ENCODE results near the gene TERT.

Gene TERT

DNA sequence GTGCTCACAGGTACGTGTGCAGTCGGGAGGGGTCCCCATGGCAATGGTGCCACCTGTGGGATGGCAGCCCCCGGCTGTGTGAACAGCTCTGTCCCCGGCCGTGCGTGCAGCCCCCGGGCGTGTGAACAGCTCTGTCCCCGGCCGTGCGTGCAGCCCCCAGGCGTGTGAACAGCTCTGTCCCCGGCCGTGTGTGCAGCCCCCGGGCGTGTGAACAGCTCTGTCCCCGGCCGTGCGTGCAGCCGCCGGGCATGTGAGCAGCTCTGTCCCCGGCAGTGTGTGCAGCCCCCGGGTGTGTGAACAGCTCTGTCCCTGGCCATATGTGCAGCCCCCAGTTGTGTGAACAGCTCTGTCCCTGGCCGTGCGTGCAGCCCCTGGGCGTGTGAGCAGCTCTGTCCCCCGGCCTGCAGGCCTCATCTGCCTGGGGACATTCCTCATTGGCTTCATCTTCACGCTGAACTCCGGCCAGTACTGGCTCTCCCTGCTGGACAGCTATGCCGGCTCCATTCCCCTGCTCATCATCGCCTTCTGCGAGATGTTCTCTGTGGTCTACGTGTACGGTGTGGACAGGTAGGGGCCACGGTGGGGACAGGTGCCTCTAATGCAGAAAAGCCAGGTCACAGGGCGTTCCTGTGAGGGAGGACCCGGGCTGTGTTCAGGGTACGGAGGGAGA lies 75.6 kb downstream of the TERT start:
- no peak for DNase-seq (ENCODE audit: low spot score)

- no peak for DNase-seq (ENCODE audit: low spot score)
These were observed 76.4 kb downstream of the TERT start for GRCh38 chr5:1218351-1219080.

DNA sequence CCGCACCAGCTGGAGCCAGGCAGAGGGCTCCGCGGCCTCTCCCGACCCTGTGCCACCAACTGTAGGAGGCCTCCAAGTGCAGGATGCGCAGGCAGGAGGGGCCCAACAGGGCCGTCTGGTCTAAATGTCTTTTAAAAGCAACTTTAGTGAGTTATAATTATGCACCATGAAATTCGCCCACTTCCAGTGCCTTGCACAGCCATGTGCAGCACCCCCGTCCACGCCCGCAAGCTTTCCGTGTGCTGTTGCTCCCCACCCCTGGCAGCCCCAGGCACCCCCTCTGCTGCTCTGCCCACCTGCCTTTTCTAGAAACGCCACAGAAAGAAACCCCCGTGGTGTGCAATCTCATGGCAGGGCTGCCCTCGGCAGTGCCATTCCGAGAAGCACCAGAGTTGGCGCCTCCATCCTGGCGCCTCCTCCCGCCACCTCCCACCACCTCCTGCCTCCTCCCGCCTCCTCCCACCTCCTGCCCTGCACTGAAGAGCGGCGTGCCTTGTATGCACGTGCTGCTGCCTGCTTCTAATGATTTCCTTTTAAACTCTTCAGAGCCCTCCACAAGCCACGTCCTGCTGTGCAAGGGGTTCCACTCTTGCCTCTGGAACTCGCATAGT lies 77.2 kb downstream of the TERT start:
- no peak for DNase-seq (ENCODE audit: low spot score)

DNA sequence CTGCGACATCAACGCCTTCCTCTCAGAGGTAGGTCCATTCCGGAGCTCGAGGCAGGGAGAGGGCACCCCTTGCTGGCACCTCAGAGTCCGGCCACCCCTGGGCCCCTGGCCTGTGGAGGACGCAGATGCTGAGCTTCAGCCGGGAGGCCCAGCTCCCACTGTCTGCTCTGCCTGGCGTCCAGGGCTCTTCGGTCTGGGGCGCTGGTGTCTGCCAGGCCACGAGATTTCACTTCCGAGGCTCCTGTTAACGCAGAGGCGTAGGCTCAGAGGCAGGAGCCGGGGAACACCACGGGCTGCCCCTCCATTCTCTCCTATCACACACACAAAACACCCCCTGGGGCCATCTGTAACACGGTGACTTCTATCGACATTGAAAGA lies 78.0 kb downstream of the TERT start:
- no peak for DNase-seq (ENCODE audit: low spot score)

GRCh38 chr5:1216211-1216917 lies 78.5 kb downstream of the TERT start:
- DNase-seq (ENCODE audit: low spot score) = no peak

DNA sequence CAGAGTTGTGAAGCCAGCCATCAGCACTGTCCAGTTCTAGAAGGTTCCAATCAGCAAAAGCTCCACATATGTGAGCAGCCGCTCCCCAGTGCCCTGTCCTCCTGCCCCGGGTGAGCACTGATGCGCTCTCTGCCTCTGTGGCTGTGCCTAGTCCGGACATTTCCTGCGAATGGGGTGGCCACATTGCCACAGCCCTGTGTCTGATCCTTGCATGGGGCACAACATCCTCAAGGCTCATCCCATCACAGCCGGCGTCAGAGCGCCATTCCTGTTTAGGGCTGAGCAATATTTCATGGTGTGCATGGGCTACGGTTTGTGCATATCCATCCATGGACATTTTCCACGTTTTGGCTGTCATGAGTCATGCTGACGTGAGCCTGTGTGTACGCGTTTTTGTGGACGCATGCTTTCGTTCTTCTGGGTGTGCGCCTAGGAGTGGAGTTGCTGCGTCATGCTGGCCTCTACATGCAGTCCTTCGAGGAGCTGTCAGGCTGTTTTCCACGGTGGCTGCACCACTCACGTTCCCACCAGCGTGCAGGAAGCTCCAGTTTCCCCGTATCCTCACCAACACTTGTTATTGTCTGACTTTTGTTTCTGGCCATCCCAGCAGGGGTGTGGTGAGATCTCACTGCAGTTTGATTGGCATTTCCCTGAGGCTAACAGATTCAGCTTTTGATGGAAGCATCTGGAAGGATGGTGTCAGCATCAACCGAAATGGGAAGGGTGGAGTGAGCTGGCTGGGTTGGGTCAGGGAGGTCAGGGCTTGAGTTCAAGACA lies 79.4 kb downstream of the TERT start:
- no peak for DNase-seq (ENCODE audit: low spot score)

DNA sequence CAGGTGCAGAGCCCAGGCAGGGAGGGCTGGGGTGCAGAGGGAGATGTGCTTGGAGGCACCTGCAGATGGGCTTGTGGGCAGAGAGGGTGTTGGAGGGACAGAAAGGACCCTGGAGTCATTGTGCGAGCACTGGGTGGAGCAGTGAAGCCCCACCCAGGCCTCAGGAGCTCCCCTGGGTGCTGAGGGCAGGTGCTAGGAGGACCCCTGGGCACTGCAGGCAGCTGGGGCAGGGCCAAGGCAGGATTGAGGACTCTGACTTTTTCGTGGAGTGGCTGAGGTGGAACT lies 80.0 kb downstream of the TERT start:
- no peak for DNase-seq (ENCODE audit: low spot score)

DNA sequence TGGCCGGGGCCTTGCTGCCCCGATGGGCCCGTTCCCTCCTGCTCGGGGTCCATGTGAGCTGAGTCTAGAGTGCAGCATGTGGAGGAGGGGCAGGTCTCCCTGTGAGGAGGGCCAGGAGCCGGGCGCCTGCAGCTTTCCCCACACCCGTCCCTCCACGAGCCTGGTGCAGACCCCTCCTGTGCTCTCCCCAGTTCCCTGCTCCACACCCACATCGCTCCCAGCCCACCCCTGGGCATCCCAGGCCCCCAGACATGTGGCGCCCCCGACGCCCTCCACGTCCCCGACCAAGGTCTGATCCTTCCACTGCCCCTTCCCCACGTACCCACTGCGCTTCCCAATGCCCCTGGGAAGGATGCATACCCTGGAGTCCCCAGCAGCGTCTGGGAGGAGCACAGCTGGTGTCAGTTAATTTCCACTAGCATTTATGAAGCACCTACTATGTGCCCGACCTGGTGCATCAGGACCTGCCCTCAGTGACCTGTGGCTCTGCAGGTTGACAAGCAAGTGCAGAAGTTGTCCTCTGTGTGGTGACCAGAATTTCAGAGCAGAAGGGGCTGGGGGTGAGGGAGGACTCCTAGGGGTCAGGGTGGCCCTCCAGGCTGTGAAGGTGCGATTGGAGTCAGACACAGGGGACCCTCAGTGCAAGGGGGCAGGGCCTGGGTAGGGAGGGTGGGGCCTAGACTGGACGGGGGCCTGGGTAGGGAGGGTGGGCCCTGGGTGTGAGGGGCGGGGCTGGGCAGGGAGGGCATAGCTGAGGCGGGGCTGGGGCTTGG lies 80.5 kb downstream of the TERT start:
- no peak for DNase-seq (ENCODE audit: low spot score)

DNA sequence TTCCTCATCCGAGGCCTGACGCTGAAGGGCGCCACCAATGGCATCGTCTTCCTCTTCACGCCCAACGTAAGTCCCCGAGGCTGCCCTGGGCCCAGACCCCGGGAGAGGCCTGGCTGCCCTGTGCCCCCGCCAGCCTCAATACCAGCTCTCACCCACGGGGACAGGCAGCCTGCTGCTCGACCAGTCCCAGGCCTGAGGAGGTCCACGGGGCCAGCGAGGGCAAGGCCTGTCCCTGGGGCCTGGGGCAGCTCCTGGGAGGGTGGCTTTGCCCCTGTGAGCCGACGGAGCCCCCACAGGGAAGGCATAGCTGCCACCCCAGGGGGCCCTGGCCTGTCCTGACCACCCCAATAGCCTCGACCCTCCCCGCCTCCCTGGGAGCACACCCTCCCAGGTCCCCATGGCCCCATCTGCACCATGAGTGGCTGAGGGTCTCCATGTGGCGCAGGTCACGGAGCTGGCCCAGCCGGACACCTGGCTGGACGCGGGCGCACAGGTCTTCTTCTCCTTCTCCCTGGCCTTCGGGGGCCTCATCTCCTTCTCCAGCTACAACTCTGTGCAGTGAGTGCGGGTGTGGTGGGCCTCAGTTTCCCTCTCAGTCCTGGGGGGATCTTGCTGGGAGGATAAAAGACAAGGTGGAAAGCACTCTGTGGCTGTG lies 81.2 kb downstream of the TERT start:
- DNase-seq (ENCODE audit: low spot score) = no peak

- no peak for DNase-seq (ENCODE audit: low spot score)
These were observed 82.0 kb downstream of the TERT start for GRCh38 chr5:1212881-1213280.

GRCh38 chr5:1212271-1212670 lies 82.6 kb downstream of the TERT start:
- no peak for DNase-seq (ENCODE audit: low spot score)

DNA sequence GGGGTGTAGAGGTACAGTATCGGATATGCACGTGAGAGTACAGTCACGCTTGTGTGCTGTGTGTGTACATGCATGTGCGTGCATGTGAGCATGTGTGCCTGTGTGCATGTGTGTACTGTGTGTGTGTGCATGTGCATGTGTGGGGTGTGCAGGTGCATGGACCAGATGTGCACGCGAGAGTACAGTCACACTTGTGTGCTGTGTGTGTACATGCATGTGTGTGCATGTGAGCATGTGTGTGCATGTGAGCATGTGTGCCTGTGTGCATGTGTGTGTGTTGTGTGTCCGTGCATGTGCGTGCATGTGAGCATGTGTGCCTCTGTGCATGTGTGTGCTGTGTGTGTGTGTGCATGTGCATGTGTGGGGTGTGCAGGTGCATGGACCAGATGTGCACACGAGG lies 83.2 kb downstream of the TERT start:
- DNase-seq (ENCODE audit: low spot score) = no peak

DNA sequence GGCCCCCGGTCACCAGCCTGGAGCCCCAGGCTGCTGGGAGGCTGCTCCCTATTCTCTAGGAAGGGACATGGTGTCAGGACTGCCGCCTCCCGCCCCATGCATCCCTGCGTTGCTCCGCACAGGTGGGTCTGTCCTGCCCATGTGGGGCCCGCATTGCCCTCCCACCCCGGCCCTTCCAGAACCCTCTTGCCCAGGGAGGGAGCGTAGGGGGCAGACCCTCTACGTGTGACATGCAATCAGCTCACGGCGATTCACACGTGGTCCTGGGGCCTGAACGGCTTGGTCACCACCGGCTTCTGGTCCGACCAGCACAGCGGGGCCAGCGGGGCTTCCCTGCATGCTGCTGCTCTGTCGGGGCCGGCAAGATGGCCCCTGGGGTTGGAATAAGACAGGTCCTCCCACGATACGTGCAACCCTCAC lies 84.0 kb downstream of the TERT start:
- no peak for DNase-seq (ENCODE audit: low spot score)

DNA sequence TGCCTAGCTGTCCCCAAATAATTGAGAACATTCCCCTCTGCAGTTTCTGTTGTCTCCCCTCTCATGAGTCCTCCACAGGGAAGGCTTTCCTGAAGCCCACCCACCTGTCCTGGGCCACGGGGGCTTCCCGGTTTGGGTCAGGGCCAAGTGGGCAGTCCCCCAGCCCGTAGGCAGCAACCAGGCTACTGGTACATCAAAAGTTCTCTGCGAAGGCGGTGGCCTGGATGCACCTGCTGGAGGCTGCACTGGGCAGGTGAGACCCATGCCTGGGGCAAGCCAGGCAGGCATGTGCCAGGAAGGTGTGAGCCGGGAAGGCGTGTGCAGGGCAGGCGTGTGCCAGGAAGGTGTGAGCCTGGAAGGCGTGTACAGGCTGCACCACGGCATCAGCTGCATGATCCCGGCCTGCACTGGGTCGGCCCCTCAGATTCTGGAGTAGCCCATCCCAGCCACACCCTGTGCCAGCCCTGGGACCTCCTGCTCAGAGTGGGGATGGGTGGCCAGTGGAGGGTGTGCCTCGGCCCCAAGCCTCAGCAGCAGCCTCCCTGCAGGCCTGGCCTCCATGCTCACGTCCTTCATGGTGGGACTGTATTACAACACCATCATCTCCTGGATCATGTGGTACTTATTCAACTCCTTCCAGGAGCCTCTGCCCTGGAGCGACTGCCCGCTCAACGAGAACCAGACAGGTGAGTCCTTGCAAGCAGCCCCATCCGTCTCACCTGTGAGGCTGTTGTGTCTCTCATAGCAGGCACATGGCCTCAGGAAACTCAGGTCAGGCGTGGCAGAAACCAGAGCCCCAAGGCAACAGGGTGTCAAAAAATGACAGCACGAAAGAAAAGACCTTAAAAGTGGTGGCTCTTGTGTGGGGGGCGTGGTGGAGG lies 84.7 kb downstream of the TERT start:
- no peak for DNase-seq (ENCODE audit: low spot score)

- no peak for DNase-seq (ENCODE audit: low spot score)
These were observed 85.4 kb downstream of the TERT start for GRCh38 chr5:1209489-1209852.

DNA sequence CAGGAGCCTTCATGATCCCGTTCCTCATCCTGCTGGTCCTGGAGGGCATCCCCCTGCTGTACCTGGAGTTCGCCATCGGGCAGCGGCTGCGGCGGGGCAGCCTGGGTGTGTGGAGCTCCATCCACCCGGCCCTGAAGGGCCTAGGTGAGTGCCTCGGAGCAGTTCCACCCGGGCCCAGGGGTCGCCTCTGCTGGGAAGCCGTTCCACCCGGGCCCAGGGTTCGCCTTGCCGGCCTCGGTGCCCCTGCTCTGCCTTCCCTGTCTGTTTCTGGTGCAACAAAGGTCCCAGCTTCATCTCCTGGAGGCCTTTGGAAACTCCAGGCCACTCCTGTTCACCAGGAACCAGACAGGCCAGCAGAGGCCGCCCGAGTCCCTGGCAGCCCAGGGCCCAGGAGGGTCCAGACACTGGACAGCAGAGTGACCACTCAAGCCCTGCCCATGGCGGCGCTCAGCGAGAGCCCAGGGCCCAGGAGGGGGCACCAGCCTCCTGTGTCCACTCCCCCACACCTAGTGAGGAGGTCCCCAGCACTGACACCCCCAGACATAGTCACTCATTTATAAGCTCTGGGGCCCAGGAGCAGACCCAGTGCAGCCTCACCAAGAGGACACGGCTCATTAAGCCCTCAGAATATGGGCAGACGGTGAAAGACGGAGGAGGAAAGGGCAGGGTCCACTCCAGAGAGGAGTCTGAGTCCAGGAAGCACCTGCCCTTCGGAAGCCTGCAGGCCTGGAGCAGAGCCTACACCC lies 86.0 kb downstream of the TERT start:
- peak; percentile 18 for DNase-seq (ENCODE audit: low spot score)

DNA sequence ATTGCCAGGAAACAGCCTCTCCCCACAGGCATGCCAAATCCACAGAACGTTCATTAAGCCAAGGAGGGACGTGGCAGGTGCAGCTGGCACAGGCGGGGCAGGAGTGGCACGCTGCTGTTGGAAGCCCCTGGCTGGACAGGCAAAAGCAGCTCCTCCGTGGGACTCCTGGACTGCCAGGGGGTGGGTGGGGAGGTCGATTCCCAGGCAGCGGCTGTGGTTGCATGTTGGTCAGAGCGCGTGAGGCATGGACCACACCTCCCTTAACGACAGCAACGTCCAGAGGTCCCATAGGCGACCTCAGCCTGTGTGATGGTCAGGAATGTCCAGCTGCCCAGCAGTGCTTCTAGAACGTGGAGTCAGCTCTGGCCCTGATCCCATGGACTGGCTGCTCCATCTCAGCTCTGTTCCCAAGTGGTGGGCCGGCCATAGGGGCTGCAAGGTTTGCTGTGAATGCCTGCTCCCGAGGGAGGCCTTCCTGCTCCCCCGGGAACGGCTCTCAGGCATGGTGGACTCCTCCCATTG lies 86.6 kb downstream of the TERT start:
- no peak for DNase-seq (ENCODE audit: low spot score)

DNA sequence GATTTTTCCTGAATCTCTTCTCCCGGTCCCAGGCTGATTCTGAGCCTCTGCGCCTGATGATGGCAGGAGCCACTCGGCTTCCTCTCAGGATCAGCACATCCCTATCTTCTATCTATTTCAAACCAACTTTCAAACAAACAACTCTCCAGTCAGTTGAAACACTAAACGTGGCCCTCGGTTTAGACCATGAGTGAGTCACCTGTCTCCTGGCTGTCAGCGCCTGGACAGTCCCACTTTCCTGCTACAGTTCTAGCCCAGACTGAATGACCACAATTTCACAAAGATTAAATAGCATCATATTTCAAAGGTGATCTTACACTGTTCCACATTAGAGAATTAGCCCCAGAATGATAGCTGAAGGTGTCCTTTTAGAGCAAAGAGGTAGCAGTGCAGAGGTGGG lies 87.3 kb downstream of the TERT start:
- DNase-seq (ENCODE audit: low spot score) = no peak
